Measurements from ENCODE around the gene PDE4D. TPM values are rescaled to one million over a fixed set of nuclear protein-coding genes. Genes with fewer than 3 reads are reported as not detected.

PDE4D gene
- total and polyA plus RNA-seq, 2 donors (not counting 1 experiment from before 2014, with no cell fraction given) = 14.9 to 171 TPM

GRCh38 chr5:59126708-59127573, 766.6 kb downstream of the PDE4D start:
- CTCF ChIA-PET = interaction anchor here (0.9 to 2.9 kb wide), 6 partner anchors 17 to 92 kb away, joined by 3 to 21 read pairs (median 4); no protein-coding TSS in a partner anchor
- Histone ChIP-seq H3K4me3 (ENCODE audit: control extremely low read depth in 1 of 5, extremely low read depth in 1 of 5, insufficient read depth in 1 of 5, low read depth in 2 of 5, low read length in 4 of 5) (peak overlapping the region; percentile 2 to 56 (median 46)), H2AFZ (ENCODE audit: insufficient read depth, low read depth, low read length, poor library complexity, severe bottlenecking) (peak overlapping the region; percentile 68), H3K4me2 (replicated peaks; ENCODE audit: low read depth, low read length, poor library complexity, severe bottlenecking) (peak overlapping the region; percentile 74), H3K4me1 (ENCODE audit: control insufficient read depth in 2 of 2, insufficient read depth in 2 of 2, low read length in 2 of 2) (peaks cover 8 to 10% of the 10 kb centered on the region in 2 donors), H3K9ac (ENCODE audit: low read length) (peak overlapping the region; percentile 64), H3K27ac (ENCODE audit: low read length in 2 of 2) (peak overlapping the region; percentile 37 to 62), H4K20me1 (ENCODE audit: control insufficient read depth, insufficient read depth, low read length, poor library complexity, severe bottlenecking) (no peaks in the 10 kb centered on the region), H3K36me3 (replicated peaks in 1 of 2; ENCODE audit: control extremely low read depth in 1 of 2, control insufficient read depth in 1 of 2, extremely low read depth in 1 of 2, insufficient read depth in 2 of 2, low read length in 1 of 2) (no peaks in the 10 kb centered on the region), H3K27me3 (replicated peaks in 1 of 4; ENCODE audit: control extremely low read depth in 1 of 4, control insufficient read depth in 3 of 4, insufficient read depth in 4 of 4, low read length in 3 of 4) (no peaks in the 10 kb centered on the region), H3K9me3 (ENCODE audit: control extremely low read depth in 1 of 3, control insufficient read depth in 2 of 3, insufficient read depth in 1 of 3, low read length in 2 of 3) (no peaks in the 10 kb centered on the region), H3K79me2 (ENCODE audit: control insufficient read depth, insufficient read depth, low read length) (no peaks in the 10 kb centered on the region)
- H3K4me1 Mint-ChIP-seq = peaks cover 9% of the 10 kb centered on the region
- H3K4me3 Mint-ChIP-seq = no peak overlapping the region
- H3K27me3 Mint-ChIP-seq = no peaks in the 10 kb centered on the region
- no peak overlapping the region for H3K27ac Mint-ChIP-seq
- DNase-seq (no peak), ATAC-seq (ENCODE audit: low read depth) (no peak)
- no peaks in the 10 kb centered on the region for H3K9me3 Mint-ChIP-seq (ENCODE audit: insufficient read depth)
- intact Hi-C loops (cut with micrococcal nuclease) = loop anchor here (1.0 to 5.0 kb wide), 4 partner anchors 88 to 672 kb away; partner anchors contain the start of gene PLK2
- 100% methylated on average over 1 of the region's 15 CpGs for WGBS (ENCODE audit: insufficient coverage)
- no peak for TF ChIP-seq CTCF (IDR thresholded peaks at IDR 0.05)
- TF ChIP-seq EZH2 (IDR thresholded peaks at IDR 0.05; ENCODE audit: borderline replicate concordance, insufficient read depth, low read depth, low read length, poor library complexity, severe bottlenecking) = no peak
- POLR2A ChIA-PET = interaction anchor here (0.7 to 1.5 kb wide), 3 partner anchors 88 to 1572 kb away, joined by 3 to 9 read pairs (median 3); no protein-coding TSS in a partner anchor
